Amygdala (tissue), 56 donors: ENCODE results near the gene NFS1.
"Not testable (repeated sequence)": the region's sequence is repeated elsewhere in the genome, so short reads cannot be mapped to it uniquely, and the experiment has no call there.

Experiments used
- DNase-seq, 56 donors: peaks; one replicate each; lab custom pipeline; 2025; lab: John Stamatoyannopoulos, UW

NFS1 gene

GRCh38 chr20:35710884-35711587 is 11.9 kb upstream of the NFS1 start:
- DNase-seq = no peak

GRCh38 chr20:35710039-35710438 is 10.9 kb upstream of the NFS1 start:
- no peak for DNase-seq

- no peak for DNase-seq
Measured at GRCh38 chr20:35709259-35709658, 10.1 kb upstream of the NFS1 start.

- DNase-seq = no peak
Measured at GRCh38 chr20:35708502-35708901, 9.3 kb upstream of the NFS1 start.

GRCh38 chr20:35706591-35707529 is 7.7 kb upstream of the NFS1 start:
- DNase-seq = not testable (repeated sequence)

GRCh38 chr20:35705894-35706293 is 6.7 kb upstream of the NFS1 start:
- DNase-seq = not testable (repeated sequence)

- DNase-seq = no peak
Measured at GRCh38 chr20:35704514-35705261, 5.5 kb upstream of the NFS1 start.

- DNase-seq = no peak
Measured at GRCh38 chr20:35702824-35703695, 3.9 kb upstream of the NFS1 start.

- no peak for DNase-seq
Measured at GRCh38 chr20:35702051-35702823, 3.1 kb upstream of the NFS1 start.

- DNase-seq = no peak
Measured at GRCh38 chr20:35700625-35701148, 1.5 kb upstream of the NFS1 start.

- no peak for DNase-seq
Measured at GRCh38 chr20:35699957-35700624, 939 bp upstream of the NFS1 start.

- DNase-seq = peak in 2 of 56 donors; percentile 4 to 62
Measured at GRCh38 chr20:35698298-35699126, 640 bp downstream of the NFS1 start.

- no peak for DNase-seq
Measured at GRCh38 chr20:35697696-35698297, 1.4 kb downstream of the NFS1 start.

GRCh38 chr20:35695978-35696377 is 3.2 kb downstream of the NFS1 start:
- DNase-seq = no peak

GRCh38 chr20:35695245-35695749 is 3.9 kb downstream of the NFS1 start:
- no peak for DNase-seq

GRCh38 chr20:35690265-35690664 is 8.9 kb downstream of the NFS1 start:
- DNase-seq = no peak

- DNase-seq = peak in 2 of 56 donors; percentile 2
Measured at GRCh38 chr20:35686872-35687271, 12.3 kb downstream of the NFS1 start.
